Panc1 (cell line): ENCODE data around the gene NPR1. TPM values are rescaled to one million over a fixed set of nuclear protein-coding genes. Genes with fewer than 3 reads are reported as not detected.

Experiments used
- ATAC-seq: fragments of 200-7000 bp; cut with Tn5 transposase; 2 replicates; pipeline ENCODE4 v1.9.1; 2020; ENCODE audit warnings: mild to moderate bottlenecking, moderate library complexity
- BruUV-seq: library from RNA; stranded (reverse); fragments of 400-500 nt; replicated peaks from 2 replicates; lab custom pipeline; 2021; lab: Mats Ljungman, UMichigan
- CTCF ChIA-PET: fragments of 300-600 bp; sonication (Branson Sonifier 250); formaldehyde crosslinking; loops from one replicate; lab custom pipeline; 2022; ENCODE audit warnings: antibody characterized with exemption; lab: Charles Lee
- POLR2A ChIA-PET: fragments of 300-600 bp; sonication (Branson Sonifier 250); formaldehyde crosslinking; loops from one replicate; lab custom pipeline; 2022; ENCODE audit warnings: antibody characterized with exemption; lab: Charles Lee
- DNase-seq: peaks from one replicate; pipeline ENCODE4 v3.0.0-alpha.2; 2010; ENCODE audit warnings: low read depth, low spot score
- H3K27ac ChIP-seq: 2 replicates; pipeline ENCODE4 v1.5.1; 2011; ENCODE audit warnings: mild to moderate bottlenecking, low read length, inconsistent platforms
- H3K27me3 ChIP-seq: fragments of 200-500 bp; sonication (Bioruptor generic); 2 replicates; pipeline ENCODE4 v1.6.0; 2014; ENCODE audit warnings: low read length, inconsistent platforms; ENCODE audit not compliant: control insufficient read depth, insufficient read depth
- H3K36me3 ChIP-seq: fragments of 200-500 bp; sonication (Bioruptor generic); 2 replicates; pipeline ENCODE4 v1.5.1; 2014; ENCODE audit warnings: inconsistent platforms, mild to moderate bottlenecking, low read length, moderate library complexity; ENCODE audit not compliant: control insufficient read depth, insufficient read depth
- H3K4me1 ChIP-seq: 2 replicates; pipeline ENCODE4 v1.5.1; 2011; ENCODE audit warnings: inconsistent platforms, mild to moderate bottlenecking, low read length, moderate library complexity; ENCODE audit not compliant: control insufficient read depth, insufficient read depth
- H3K4me3 ChIP-seq, 2 experiments: 2 replicates each; pipeline ENCODE4 v1.5.1; 2011 to 2012; ENCODE audit warnings: low read depth in 2 of 2, low read length in 2 of 2, mild to moderate bottlenecking in 2 of 2, inconsistent platforms in 1 of 2, moderate library complexity in 1 of 2
- H3K9me3 ChIP-seq: fragments of 200-500 bp; sonication (Bioruptor generic); 2 replicates; pipeline ENCODE4 v1.5.1; 2014; ENCODE audit warnings: low read depth, mild to moderate bottlenecking, inconsistent platforms, low read length, moderate library complexity; ENCODE audit not compliant: control insufficient read depth, insufficient read depth
- CTCF ChIP-seq: fragments of 450-650 bp; IDR thresholded peaks from 2 replicates; pipeline ENCODE4 v1.5.1; 2017; ENCODE audit warnings: mild to moderate bottlenecking
- POLR2AphosphoS5 ChIP-seq: IDR thresholded peaks from 2 replicates; pipeline ENCODE4 v1.6.1; 2012; ENCODE audit warnings: mild to moderate bottlenecking, low read depth, low read length, moderate library complexity
- REST ChIP-seq, 2 experiments: IDR thresholded peaks; 2 replicates each; pipeline ENCODE4 v1.6.1; 2011 to 2012; ENCODE audit warnings: low read depth in 2 of 2, control low read depth in 1 of 2, low read length in 1 of 2, mild to moderate bottlenecking in 1 of 2, moderate library complexity in 1 of 2; ENCODE audit not compliant: insufficient read depth in 1 of 2
- SIN3A ChIP-seq: IDR thresholded peaks from 2 replicates; pipeline ENCODE4 v1.6.1; 2012; ENCODE audit warnings: low read depth, mild to moderate bottlenecking, low read length, moderate library complexity, borderline replicate concordance; ENCODE audit not compliant: insufficient read depth
- TCF7L2 ChIP-seq: IDR thresholded peaks from 2 replicates; pipeline ENCODE4 v1.6.1; 2011; ENCODE audit warnings: mild to moderate bottlenecking, low read depth, low read length, inconsistent platforms
- in situ Hi-C: cut with HindIII; loops from 2 replicates; pipeline ENCODE4 v1.10.0; 2016; ENCODE audit warnings: low sequenced_read_pairs, low pct_unique_long_range_greater_than_20kb
- intact Hi-C: fragments of 100-400 bp; cut with micrococcal nuclease; formaldehyde crosslinking; loops from one replicate; pipeline ENCODE4 v1.10.0; 2022; ENCODE audit not compliant: unreplicated experiment
- total RNA-seq: library from RNA; stranded (reverse); gene quantifications from one replicate; pipeline ENCODE4 v1.2.1, GENCODE V29; 2021; ENCODE audit not compliant: unreplicated experiment

The NPR1 gene
- total RNA-seq, 1 experiment from 2014 or later: 0.36 TPM

DNA sequence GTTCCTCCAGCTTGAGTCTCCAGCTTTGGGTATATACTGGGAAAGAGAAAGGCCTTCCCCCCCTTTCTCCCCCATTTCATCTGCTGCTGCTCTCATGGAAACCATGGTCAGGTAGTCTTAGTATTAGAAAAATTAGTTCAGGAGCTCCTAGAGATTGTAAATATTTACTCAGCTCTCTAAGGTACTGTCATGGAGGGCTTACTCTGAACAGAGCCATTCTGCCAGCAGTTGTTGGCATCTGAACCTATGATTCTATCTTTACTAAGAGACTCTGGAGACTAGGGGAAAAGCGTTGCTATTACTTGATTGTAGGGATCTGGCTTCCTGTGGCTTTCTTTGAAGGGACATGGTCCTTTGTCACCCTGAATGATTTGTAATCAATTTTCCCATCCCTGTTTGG is 55.5 kb downstream of the NPR1 start:
- DNase-seq: no peak
- CTCF ChIA-PET: no interaction called here
- ATAC-seq: no peak
- Histone ChIP-seq H3K4me1 (peaks cover 12% of the 10 kb centered on the region), H3K36me3 (no peaks in the 10 kb centered on the region), H3K27ac (no peak overlapping the region), H3K27me3 (no peaks in the 10 kb centered on the region), H3K9me3 (no peaks in the 10 kb centered on the region), H3K4me3 (no peak overlapping the region)
- no TSS peak for BruUV-seq
- POLR2A ChIA-PET: no interaction called here
- in situ Hi-C loops: no loop called here
- no peak for TF ChIP-seq CTCF
- intact Hi-C loops: no loop called here

GRCh38 chr1:153734396-153735089 is 56.1 kb downstream of the NPR1 start:
- BruUV-seq: no TSS peak
- intact Hi-C loops (no loop called here), in situ Hi-C loops (no loop called here)
- no peaks in the 10 kb centered on the region for H3K9me3 ChIP-seq
- no peaks in the 10 kb centered on the region for H3K36me3 ChIP-seq
- peaks cover 7% of the 10 kb centered on the region for H3K4me1 ChIP-seq
- ATAC-seq (no peak), DNase-seq (no peak)
- H3K27ac ChIP-seq: no peak overlapping the region
- TF ChIP-seq POLR2AphosphoS5 (no peak), SIN3A (no peak), CTCF (no peak), TCF7L2 (no peak), REST (IDR thresholded peaks at IDR 0.05; ENCODE audit: insufficient read depth in 1 of 2, low read depth in 2 of 2, low read length in 1 of 2) (no peak)
- no peak overlapping the region for H3K4me3 ChIP-seq
- ChIA-PET POLR2A (no interaction called here), CTCF (no interaction called here)
- H3K27me3 ChIP-seq: no peaks in the 10 kb centered on the region
